Measurements from ENCODE around the gene CTSK. TPM values are rescaled to one million over a fixed set of nuclear protein-coding genes. Genes with fewer than 3 reads are reported as not detected.

Gene CTSK
- total and polyA plus RNA-seq, 5 donors: 13.5 to 22.2 (median 14.3) TPM

DNA sequence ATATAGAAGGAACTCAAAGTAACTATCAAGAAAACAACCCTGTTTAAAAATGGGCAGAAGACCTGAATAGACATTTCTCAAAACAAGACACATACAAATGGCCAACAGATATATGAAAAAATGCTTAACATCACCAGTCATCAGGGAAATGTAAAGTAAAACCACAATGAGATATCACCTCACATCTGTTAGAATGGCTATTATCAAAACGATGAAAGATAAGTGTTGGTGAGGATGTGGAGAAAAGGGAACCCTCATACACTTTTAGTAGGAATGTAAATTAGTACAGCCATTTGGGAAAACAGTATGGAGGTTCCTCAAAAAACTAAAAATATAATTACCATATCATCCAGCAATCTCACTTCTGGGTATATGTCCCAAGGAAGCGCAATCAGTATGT lies 45.5 kb downstream of the CTSK start:
- intact Hi-C loops (cut with DNase I): no loop called here
- H3K9me3 ChIP-seq (ENCODE audit: control insufficient read depth, low read length): peaks cover 2% of the 10 kb centered on the region
- ATAC-seq (no peak), DNase-seq (no peak)
- H3K27ac ChIP-seq (ENCODE audit: low read length): no peak overlapping the region
- H3K4me1 ChIP-seq (ENCODE audit: control insufficient read depth, insufficient read depth, low read length): no peaks in the 10 kb centered on the region
- no peaks in the 10 kb centered on the region for H3K27me3 ChIP-seq (ENCODE audit: control insufficient read depth, insufficient read depth)
- no peak overlapping the region for H3K4me3 ChIP-seq (ENCODE audit: low read length)
- WGBS: 87% methylated on average over 2 of the region's 2 CpGs

DNA sequence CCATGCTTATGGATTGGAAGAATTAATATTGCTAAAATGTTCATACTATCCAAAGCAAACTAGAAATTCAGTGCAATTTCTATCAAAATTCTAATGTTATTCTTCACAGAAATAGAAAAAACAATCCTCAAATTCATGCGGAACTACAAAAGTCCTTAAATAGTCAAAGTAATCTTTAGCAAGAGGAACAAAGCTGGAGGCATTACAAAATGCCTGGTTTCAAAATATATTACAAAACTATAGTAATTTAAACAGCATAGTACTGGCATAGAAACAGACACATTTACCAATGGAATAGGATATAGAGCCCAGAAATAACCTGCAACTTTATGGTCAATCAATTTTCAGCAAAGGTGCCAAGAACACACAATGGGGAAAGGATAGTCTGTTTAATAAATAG lies 46.3 kb downstream of the CTSK start:
- WGBS: 84% methylated on average over 1 of the region's 1 CpG
- Histone ChIP-seq H3K4me1 (ENCODE audit: control insufficient read depth, insufficient read depth, low read length) (no peaks in the 10 kb centered on the region), H3K9me3 (ENCODE audit: control insufficient read depth, low read length) (peaks cover 2% of the 10 kb centered on the region), H3K27ac (ENCODE audit: low read length) (no peak overlapping the region), H3K4me3 (ENCODE audit: low read length) (no peak overlapping the region), H3K27me3 (ENCODE audit: control insufficient read depth, insufficient read depth) (no peaks in the 10 kb centered on the region)
- ATAC-seq (no peak), DNase-seq (no peak)
- intact Hi-C loops (cut with DNase I): no loop called here

DNA sequence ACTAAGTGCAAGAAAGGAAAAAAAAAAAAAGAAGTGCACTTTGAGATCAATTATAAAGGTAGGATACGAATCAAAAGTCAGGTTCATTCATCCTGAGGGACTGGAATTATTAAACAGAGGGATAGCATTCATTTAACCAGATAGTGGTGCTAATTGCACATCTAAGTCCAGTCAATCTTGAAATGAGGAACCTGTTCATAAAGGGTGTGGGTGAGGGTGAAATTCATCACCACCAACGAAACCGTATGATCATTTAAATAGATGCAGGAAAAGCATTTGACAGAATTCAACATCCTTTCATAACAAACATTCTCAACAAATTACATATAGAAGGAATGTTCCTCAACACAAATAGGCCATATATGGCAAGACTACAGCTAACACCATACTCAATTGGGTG lies 48.0 kb downstream of the CTSK start:
- ATAC-seq (no peak), DNase-seq (no peak)
- peaks cover 2% of the 10 kb centered on the region for H3K9me3 ChIP-seq (ENCODE audit: control insufficient read depth, low read length)
- H3K27ac ChIP-seq (ENCODE audit: low read length): no peak overlapping the region
- intact Hi-C loops (cut with DNase I): no loop called here
- 82% methylated on average over 3 of the region's 3 CpGs for WGBS
- no peak overlapping the region for H3K4me3 ChIP-seq (ENCODE audit: low read length)
- no peaks in the 10 kb centered on the region for H3K27me3 ChIP-seq (ENCODE audit: control insufficient read depth, insufficient read depth)
- no peaks in the 10 kb centered on the region for H3K4me1 ChIP-seq (ENCODE audit: control insufficient read depth, insufficient read depth, low read length)

DNA sequence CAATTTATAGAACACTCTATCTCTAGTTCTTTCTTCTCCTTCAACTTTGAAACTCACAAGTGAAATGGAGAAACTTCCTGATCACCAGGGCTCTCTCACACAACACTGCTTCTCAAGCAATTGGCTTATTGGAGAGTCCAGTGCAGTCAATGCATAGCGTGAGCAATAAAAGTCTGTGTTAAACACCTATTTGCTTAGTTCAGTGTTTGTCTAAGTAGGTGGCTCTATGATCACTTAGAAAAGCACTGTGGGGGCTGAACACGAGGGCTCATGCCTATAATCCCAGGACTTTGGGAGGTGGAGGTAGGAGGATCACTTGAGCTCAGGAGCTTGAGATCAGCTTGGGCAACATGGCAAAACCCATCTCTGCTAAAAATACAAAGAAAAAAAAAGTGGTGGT lies 54.6 kb downstream of the CTSK start:
- WGBS: 94% methylated on average over 2 of the region's 2 CpGs
- H3K27me3 ChIP-seq (ENCODE audit: control insufficient read depth, insufficient read depth): no peaks in the 10 kb centered on the region
- no peak overlapping the region for H3K4me3 ChIP-seq (ENCODE audit: low read length)
- DNase-seq: no peak
- no peak for ATAC-seq
- no peaks in the 10 kb centered on the region for H3K4me1 ChIP-seq (ENCODE audit: control insufficient read depth, insufficient read depth, low read length)
- H3K27ac ChIP-seq (ENCODE audit: low read length): no peak overlapping the region
- intact Hi-C loops (cut with DNase I): no loop called here
- H3K9me3 ChIP-seq (ENCODE audit: control insufficient read depth, low read length): no peaks in the 10 kb centered on the region

DNA sequence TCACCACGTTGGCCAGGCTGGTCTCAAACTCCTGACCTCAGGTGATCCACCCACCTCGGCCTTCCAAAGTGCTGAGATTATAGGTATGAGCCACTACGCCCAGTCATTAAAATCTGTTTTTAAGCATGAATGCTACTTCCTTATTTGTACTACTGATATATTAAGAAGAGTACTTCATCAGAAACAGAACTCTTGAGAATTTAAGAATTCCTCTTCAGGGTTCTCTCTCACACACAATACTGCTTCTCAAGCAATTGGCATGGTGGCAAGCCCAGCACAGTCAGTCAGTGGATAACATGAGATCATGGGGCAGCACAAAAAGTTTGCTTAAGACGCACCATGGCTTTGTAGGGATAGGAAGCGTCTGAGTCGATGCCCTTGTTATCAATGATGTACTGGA lies 56.6 kb downstream of the CTSK start:
- Histone ChIP-seq H3K4me1 (ENCODE audit: control insufficient read depth, insufficient read depth, low read length) (no peaks in the 10 kb centered on the region), H3K4me3 (ENCODE audit: low read length) (no peak overlapping the region), H3K27ac (ENCODE audit: low read length) (no peak overlapping the region), H3K9me3 (ENCODE audit: control insufficient read depth, low read length) (no peaks in the 10 kb centered on the region), H3K27me3 (ENCODE audit: control insufficient read depth, insufficient read depth) (no peaks in the 10 kb centered on the region)
- ATAC-seq (no peak), DNase-seq (no peak)
- 94% methylated on average over 6 of the region's 6 CpGs for WGBS
- intact Hi-C loops (cut with DNase I): no loop called here

DNA sequence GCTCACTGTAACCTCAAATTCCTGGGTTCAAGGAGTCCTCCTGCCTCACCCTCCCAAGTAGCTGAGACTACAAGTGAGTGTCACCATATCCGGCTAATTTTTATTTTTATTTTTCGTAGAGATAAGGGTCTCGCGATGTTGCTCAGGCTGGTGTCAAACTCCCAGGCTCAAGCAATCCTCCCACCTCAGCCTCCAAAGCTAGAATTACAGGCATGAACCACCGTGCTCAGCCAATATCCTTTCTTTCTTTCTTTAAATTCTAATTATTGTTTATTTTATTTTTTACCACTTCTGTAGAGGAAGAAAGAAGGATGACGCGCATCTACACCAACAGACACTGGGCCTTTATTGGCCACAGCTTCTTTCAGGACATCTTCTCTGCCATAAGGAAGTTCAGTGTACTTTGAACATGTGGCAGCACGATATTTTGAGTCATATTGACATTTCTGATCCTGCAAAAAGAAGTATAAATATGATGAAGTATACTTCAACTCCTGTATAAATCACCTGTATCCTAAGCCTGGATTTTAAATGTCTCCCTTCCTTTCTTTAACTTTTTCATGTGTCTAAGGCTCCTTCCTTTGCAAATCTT lies 58.2 kb downstream of the CTSK start:
- WGBS: 88% methylated on average over 8 of the region's 8 CpGs
- intact Hi-C loops (cut with DNase I): no loop called here
- Histone ChIP-seq H3K4me3 (ENCODE audit: low read length) (no peak overlapping the region), H3K4me1 (ENCODE audit: control insufficient read depth, insufficient read depth, low read length) (no peaks in the 10 kb centered on the region), H3K9me3 (ENCODE audit: control insufficient read depth, low read length) (no peaks in the 10 kb centered on the region), H3K27me3 (ENCODE audit: control insufficient read depth, insufficient read depth) (no peaks in the 10 kb centered on the region), H3K27ac (ENCODE audit: low read length) (no peak overlapping the region)
- ATAC-seq (no peak), DNase-seq (no peak)

DNA sequence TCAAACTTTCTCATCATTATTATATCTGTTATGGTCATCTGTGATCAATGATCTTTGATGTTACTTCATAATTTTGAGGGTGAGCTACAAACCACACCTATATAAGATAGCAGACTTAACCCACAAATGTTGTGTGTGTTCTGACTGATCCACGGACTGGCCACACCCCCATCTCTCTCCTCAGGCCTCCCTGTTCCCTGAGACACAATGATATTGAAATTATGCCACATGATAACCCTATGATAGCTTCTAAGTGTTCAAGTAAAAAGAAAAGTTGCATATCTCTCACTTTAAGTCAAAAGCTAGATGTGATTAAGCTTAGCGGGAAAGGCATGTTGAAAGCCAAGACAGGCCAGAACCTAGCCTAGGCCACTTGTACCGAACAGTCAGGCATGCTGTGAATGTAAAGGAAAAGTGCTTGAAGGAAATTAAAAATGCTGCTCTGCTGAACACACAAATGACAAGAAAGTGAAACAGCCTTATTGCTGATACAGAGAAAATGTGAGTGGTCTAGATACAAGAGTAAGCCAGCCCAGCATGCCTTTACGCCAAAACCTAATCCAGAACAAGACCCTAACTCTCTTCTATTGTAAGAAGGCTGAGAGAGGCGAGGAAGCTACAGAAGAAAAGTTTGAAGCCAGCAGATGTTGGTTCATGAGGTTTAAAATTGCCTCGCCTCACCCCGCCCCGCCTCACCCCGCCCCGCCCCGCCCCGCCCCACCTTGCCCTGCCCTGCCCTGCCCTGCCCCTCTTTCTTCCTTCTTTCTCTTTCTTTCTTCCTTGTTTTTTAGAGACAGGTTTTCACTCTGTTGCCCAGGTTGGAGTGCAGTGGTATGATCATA lies 59.0 kb downstream of the CTSK start:
- no peak for DNase-seq
- no peak overlapping the region for H3K4me3 ChIP-seq (ENCODE audit: low read length)
- WGBS: 95% methylated on average over 12 of the region's 12 CpGs

More for the DNA sequence above, 59.0 kb downstream of the CTSK start:
- H3K27me3 ChIP-seq (ENCODE audit: control insufficient read depth, insufficient read depth): no peaks in the 10 kb centered on the region
- H3K27ac ChIP-seq (ENCODE audit: low read length): no peak overlapping the region
- intact Hi-C loops (cut with DNase I): no loop called here
- H3K4me1 ChIP-seq (ENCODE audit: control insufficient read depth, insufficient read depth, low read length): no peaks in the 10 kb centered on the region
- ATAC-seq: no peak
- no peaks in the 10 kb centered on the region for H3K9me3 ChIP-seq (ENCODE audit: control insufficient read depth, low read length)

Other genes starting within 250 kb of the CTSK start
- 100 to 1,000 TPM in 1 of 4 donors, 10 to 100 TPM in 3; 65.5 to 130 (median 80.2) TPM for gene MCL1, start 228.7 kb downstream of the CTSK start, total RNA-seq
- gene MCL1, start 228.7 kb downstream of the CTSK start, polyA plus RNA-seq: 78.7 TPM
- gene ENSA, start 178.6 kb downstream of the CTSK start, total RNA-seq: 100 to 1,000 TPM; 111 to 122 (median 118) TPM
- 81.6 TPM for gene ENSA, start 178.6 kb downstream of the CTSK start, polyA plus RNA-seq
- 10 to 100 TPM; 14.8 to 21.7 (median 19.1) TPM for gene GOLPH3L, start 111.1 kb downstream of the CTSK start, total RNA-seq
- gene GOLPH3L, start 111.1 kb downstream of the CTSK start, polyA plus RNA-seq: 11.4 TPM
- under 1 TPM; 0.26 to 0.64 (median 0.54) TPM for gene HORMAD1, start 87.4 kb downstream of the CTSK start, total RNA-seq
- not detected for gene HORMAD1, start 87.4 kb downstream of the CTSK start, polyA plus RNA-seq
- gene CTSS, start 42.5 kb downstream of the CTSK start, total RNA-seq: 10 to 100 TPM; 34.8 to 64.7 (median 52.5) TPM
- 8.7 TPM for gene CTSS, start 42.5 kb downstream of the CTSK start, polyA plus RNA-seq
- gene ARNT, start 68.3 kb upstream of the CTSK start, total RNA-seq: 10 to 100 TPM; 35.6 to 38.9 (median 37.6) TPM
- 15.0 TPM for gene ARNT, start 68.3 kb upstream of the CTSK start, polyA plus RNA-seq
- gene CTXND2, start 78.9 kb upstream of the CTSK start, total RNA-seq: not detected
- gene CTXND2, start 78.9 kb upstream of the CTSK start, polyA plus RNA-seq: not detected
- 10 to 100 TPM; 17.4 to 23.8 (median 20.3) TPM for gene SETDB1, start 118.1 kb upstream of the CTSK start, total RNA-seq
- 12.5 TPM for gene SETDB1, start 118.1 kb upstream of the CTSK start, polyA plus RNA-seq
- 100 to 1,000 TPM in 1 of 4 donors, 10 to 100 TPM in 3; 89.3 to 110 (median 93.5) TPM for gene CERS2, start 166.6 kb upstream of the CTSK start, total RNA-seq
- gene CERS2, start 166.6 kb upstream of the CTSK start, polyA plus RNA-seq: 77.3 TPM
- gene ANXA9, start 174.0 kb upstream of the CTSK start, total RNA-seq: under 1 TPM in 1 of 4 donors, not detected in 3; 0.21 TPM
- gene ANXA9, start 174.0 kb upstream of the CTSK start, polyA plus RNA-seq: 0.23 TPM
- gene MINDY1, start 198.6 kb upstream of the CTSK start, total RNA-seq: 10 to 100 TPM; 46.7 to 86.4 (median 52.1) TPM
- 34.9 TPM for gene MINDY1, start 198.6 kb upstream of the CTSK start, polyA plus RNA-seq
- 10 to 100 TPM; 45.8 to 66.0 (median 49.8) TPM for gene PRUNE1, start 200.2 kb upstream of the CTSK start, total RNA-seq
- 39.3 TPM for gene PRUNE1, start 200.2 kb upstream of the CTSK start, polyA plus RNA-seq
- under 1 TPM; 0.23 to 0.71 (median 0.50) TPM for gene BNIPL, start 228.3 kb upstream of the CTSK start, total RNA-seq
- 0.41 TPM for gene BNIPL, start 228.3 kb upstream of the CTSK start, polyA plus RNA-seq
- gene C1orf56, start 239.5 kb upstream of the CTSK start, total RNA-seq: 10 to 100 TPM in 1 of 4 donors, 1 to 10 TPM in 3; 5.8 to 12.4 (median 7.4) TPM
- gene C1orf56, start 239.5 kb upstream of the CTSK start, polyA plus RNA-seq: 9.5 TPM

All from right cardiac atrium (tissue), 5 donors.